Large intestine (tissue), 3 donors: ENCODE results near the gene GREM2. TPM values are rescaled to one million over a fixed set of nuclear protein-coding genes. Genes with fewer than 3 reads are reported as not detected.

Experiments
- DNase-seq, 2 donors: peaks; one replicate each; pipeline versions ENCODE4 v3.0.0 to v3.0.0-alpha.2; 2013
- H3K27ac ChIP-seq: one replicate; pipeline ENCODE4 v1.5.1; 2013; ENCODE audit warnings: low read length
- H3K27me3 ChIP-seq: 2 replicates; pipeline ENCODE4 v1.6.1; 2013; ENCODE audit warnings: low read length; ENCODE audit not compliant: control insufficient read depth, insufficient read depth
- H3K36me3 ChIP-seq: 2 replicates; pipeline ENCODE4 v1.6.1; 2013; ENCODE audit warnings: low read length; ENCODE audit not compliant: control insufficient read depth, insufficient read depth
- H3K4me1 ChIP-seq: one replicate; pipeline ENCODE4 v1.6.1; 2013; ENCODE audit warnings: low read length; ENCODE audit not compliant: control insufficient read depth, insufficient read depth
- H3K4me3 ChIP-seq: one replicate; pipeline ENCODE4 v1.5.1; 2013; ENCODE audit warnings: low read length
- H3K9me3 ChIP-seq: one replicate; pipeline ENCODE4 v1.6.1; 2013; ENCODE audit warnings: mild to moderate bottlenecking, low read depth, low read length, moderate library complexity; ENCODE audit not compliant: control insufficient read depth
- WGBS: methylation state at CpG from one replicate; pipeline ENCODE4 v1.1.5; 2013; ENCODE audit warnings: low lambda C conversion rate; ENCODE audit not compliant: insufficient coverage; 5-methylcytosine and 5-hydroxymethylcytosine counted together
- polyA plus RNA-seq: library from polyadenylated mRNA; unstranded; fragments of 120-200 nt; gene quantifications from one replicate; pipeline ENCODE4 v1.2.1, GENCODE V29; 2013

GREM2 gene
- polyA plus RNA-seq, 1 donor = 14.6 TPM

GRCh38 chr1:240611228-240611618 is 732 bp downstream of the GREM2 start:
- WGBS = no CpG with 5 or more reads among the region's 12 CpGs
- Histone ChIP-seq H3K27me3 (peaks cover 30% of the 10 kb centered on the region), H3K36me3 (no peaks in the 10 kb centered on the region), H3K4me3 (peak overlapping the region; percentile 54), H3K9me3 (no peaks in the 10 kb centered on the region), H3K4me1 (no peaks in the 10 kb centered on the region), H3K27ac (no peak overlapping the region)
- DNase-seq = no peak

GRCh38 chr1:240610636-240611035 is 1.3 kb downstream of the GREM2 start:
- H3K36me3 ChIP-seq = no peaks in the 10 kb centered on the region
- no peak overlapping the region for H3K27ac ChIP-seq
- no peaks in the 10 kb centered on the region for H3K9me3 ChIP-seq
- no CpG with 5 or more reads among the region's 6 CpGs for WGBS
- H3K27me3 ChIP-seq = peaks cover 30% of the 10 kb centered on the region
- no peak for DNase-seq
- H3K4me1 ChIP-seq = no peaks in the 10 kb centered on the region
- H3K4me3 ChIP-seq = peak overlapping the region; percentile 21

DNA sequence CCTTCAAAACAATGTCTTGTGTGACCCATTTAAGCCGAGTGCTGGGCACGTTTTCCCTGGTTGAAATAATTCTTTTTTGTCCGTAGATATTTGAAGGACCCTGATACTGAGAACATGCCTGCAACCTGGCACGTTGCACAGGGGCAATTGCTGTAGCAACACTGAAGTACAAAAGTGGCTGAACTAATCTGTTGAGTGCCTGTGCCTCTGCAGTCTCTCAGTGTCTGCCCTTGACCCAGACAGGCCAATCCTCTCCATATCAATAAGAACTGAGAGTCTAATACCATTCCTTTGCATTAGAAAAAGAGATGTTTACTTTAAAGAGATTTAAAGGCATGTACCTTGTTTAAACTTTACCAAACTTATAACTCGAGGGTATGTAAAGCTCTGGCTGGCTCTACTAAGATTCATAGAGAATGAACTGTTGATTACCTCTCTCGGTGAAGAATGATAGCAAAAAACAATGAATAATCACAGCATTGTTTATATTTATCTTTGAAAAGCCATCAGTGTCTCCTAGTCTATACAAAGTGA is 2.4 kb downstream of the GREM2 start:
- Histone ChIP-seq H3K9me3 (no peaks in the 10 kb centered on the region), H3K27me3 (peaks cover 30% of the 10 kb centered on the region), H3K27ac (no peak overlapping the region), H3K4me1 (no peaks in the 10 kb centered on the region), H3K36me3 (no peaks in the 10 kb centered on the region), H3K4me3 (peak overlapping the region; percentile 21)
- DNase-seq = no peak
- 33% methylated on average over 1 of the region's 6 CpGs for WGBS

DNA sequence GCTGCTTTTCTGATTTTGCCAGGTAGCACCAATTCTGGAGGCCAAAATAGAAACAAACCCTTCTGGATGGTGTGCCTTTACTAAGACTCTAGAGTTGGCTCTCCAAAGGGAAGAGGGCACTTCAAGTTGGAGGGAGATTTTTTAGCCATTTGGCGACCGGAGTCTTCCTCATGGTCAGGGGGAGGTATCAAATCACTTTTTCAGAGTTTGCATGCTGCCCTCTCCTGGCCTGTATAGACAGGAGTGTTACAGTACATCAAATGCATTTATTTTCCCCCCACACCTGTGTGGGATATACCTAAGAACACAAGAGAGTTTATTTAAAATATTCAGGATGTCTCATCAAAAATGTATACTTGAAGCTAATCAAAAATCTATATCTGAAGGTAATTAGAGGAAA is 3.2 kb downstream of the GREM2 start:
- Histone ChIP-seq H3K4me1 (no peaks in the 10 kb centered on the region), H3K27ac (no peak overlapping the region), H3K4me3 (no peak overlapping the region), H3K9me3 (no peaks in the 10 kb centered on the region), H3K27me3 (peaks cover 28% of the 10 kb centered on the region), H3K36me3 (no peaks in the 10 kb centered on the region)
- no peak for DNase-seq
- no CpG with 5 or more reads among the region's 2 CpGs for WGBS

DNA sequence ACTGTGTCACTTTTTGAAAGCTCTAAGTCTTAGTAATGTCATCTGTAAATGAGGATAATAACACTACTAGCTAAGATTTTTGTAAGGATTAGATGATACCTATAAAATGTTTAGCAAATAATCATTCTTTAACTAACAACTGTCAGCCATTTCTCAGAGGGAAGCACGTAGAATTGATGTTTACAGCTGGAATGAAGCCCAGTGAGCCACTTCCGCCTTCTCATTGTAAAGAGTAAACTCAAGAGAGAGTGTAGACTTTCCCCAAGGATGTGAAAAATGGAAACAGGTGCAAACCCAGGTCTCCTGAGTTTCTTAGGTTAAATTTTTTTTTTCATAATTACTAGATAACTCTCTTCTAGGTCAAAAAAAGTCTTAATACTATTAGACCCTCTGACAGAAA is 4.9 kb downstream of the GREM2 start:
- DNase-seq = no peak
- H3K4me1 ChIP-seq = no peaks in the 10 kb centered on the region
- no peaks in the 10 kb centered on the region for H3K36me3 ChIP-seq
- H3K27ac ChIP-seq = no peak overlapping the region
- H3K9me3 ChIP-seq = no peaks in the 10 kb centered on the region
- 60% methylated on average over 2 of the region's 2 CpGs for WGBS
- no peak overlapping the region for H3K4me3 ChIP-seq
- H3K27me3 ChIP-seq = peaks cover 23% of the 10 kb centered on the region

- no peak overlapping the region for H3K4me3 ChIP-seq
- whole genome bisulfite sequencing = 86% methylated on average over 2 of the region's 2 CpGs
- H3K27me3 ChIP-seq = no peaks in the 10 kb centered on the region
- H3K36me3 ChIP-seq = no peaks in the 10 kb centered on the region
- no peaks in the 10 kb centered on the region for H3K9me3 ChIP-seq
- H3K27ac ChIP-seq = no peak overlapping the region
- H3K4me1 ChIP-seq = no peaks in the 10 kb centered on the region
- DNase-seq = no peak
These were observed 9.8 kb downstream of the GREM2 start for GRCh38 chr1:240602189-240602588.

DNA sequence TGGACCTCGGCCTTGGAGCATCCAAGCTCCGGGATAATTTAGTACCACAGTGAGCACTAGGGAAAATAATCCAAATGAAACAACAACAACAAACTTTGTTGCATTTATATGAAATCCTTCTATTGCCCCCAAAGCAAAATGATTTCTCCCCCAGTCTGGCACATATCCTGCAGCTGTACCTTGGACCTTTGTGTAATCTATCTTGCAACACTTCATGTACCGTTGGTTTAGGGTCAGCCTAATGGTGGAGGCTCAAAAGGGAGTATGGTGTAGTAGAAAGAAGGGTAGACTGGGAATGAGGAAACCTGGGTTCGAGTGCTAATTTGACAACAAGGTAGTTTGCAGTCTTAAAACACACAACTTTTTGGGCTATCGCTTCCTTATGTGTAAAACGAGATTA is 12.1 kb downstream of the GREM2 start:
- Histone ChIP-seq H3K9me3 (no peaks in the 10 kb centered on the region), H3K36me3 (no peaks in the 10 kb centered on the region), H3K4me1 (peaks cover 5% of the 10 kb centered on the region), H3K27ac (no peak overlapping the region), H3K27me3 (no peaks in the 10 kb centered on the region), H3K4me3 (no peak overlapping the region)
- 67% methylated on average over 4 of the region's 6 CpGs for WGBS
- no peak for DNase-seq

GRCh38 chr1:240599299-240599698 is 12.7 kb downstream of the GREM2 start:
- no peaks in the 10 kb centered on the region for H3K9me3 ChIP-seq
- no peak overlapping the region for H3K4me3 ChIP-seq
- peaks cover 5% of the 10 kb centered on the region for H3K4me1 ChIP-seq
- no peaks in the 10 kb centered on the region for H3K36me3 ChIP-seq
- H3K27ac ChIP-seq = no peak overlapping the region
- 93% methylated on average over 2 of the region's 3 CpGs for WGBS
- H3K27me3 ChIP-seq = no peaks in the 10 kb centered on the region
- DNase-seq = no peak

GRCh38 chr1:240598216-240599001 is 13.5 kb downstream of the GREM2 start:
- H3K27me3 ChIP-seq = no peaks in the 10 kb centered on the region
- no peaks in the 10 kb centered on the region for H3K9me3 ChIP-seq
- WGBS = 100% methylated on average over 1 of the region's 3 CpGs
- DNase-seq = no peak
- H3K36me3 ChIP-seq = no peaks in the 10 kb centered on the region
- no peak overlapping the region for H3K4me3 ChIP-seq
- H3K4me1 ChIP-seq = peaks cover 5% of the 10 kb centered on the region
- H3K27ac ChIP-seq = no peak overlapping the region

GRCh38 chr1:240597153-240597745 is 14.7 kb downstream of the GREM2 start:
- DNase-seq = no peak
- Histone ChIP-seq H3K27me3 (no peaks in the 10 kb centered on the region), H3K9me3 (no peaks in the 10 kb centered on the region), H3K4me3 (no peak overlapping the region), H3K36me3 (no peaks in the 10 kb centered on the region), H3K27ac (no peak overlapping the region), H3K4me1 (peaks cover 5% of the 10 kb centered on the region)
- WGBS = 30% methylated on average over 2 of the region's 12 CpGs
